T follicular helper cell (primary cell): Measurements from ENCODE around the gene FAM117B.
"Not testable (repeated sequence)": the region's sequence is repeated elsewhere in the genome, so short reads cannot be mapped to it uniquely, and the experiment has no call there.

ENCODE experiments used
- DNase-seq: peaks from one replicate; pipeline ENCODE4 v3.0.0-alpha.2; 2020; ENCODE audit warnings: low read depth

The FAM117B gene

GRCh38 chr2:202638721-202639120 is 4.0 kb downstream of the FAM117B start:
- no peak for DNase-seq

- DNase-seq = no peak
These were observed 4.5 kb downstream of the FAM117B start for GRCh38 chr2:202639231-202639630.

- DNase-seq = no peak
These were observed 7.8 kb downstream of the FAM117B start for GRCh38 chr2:202642567-202642966.

- DNase-seq = no peak
These were observed 8.5 kb downstream of the FAM117B start for GRCh38 chr2:202643012-202643858.

- no peak for DNase-seq
These were observed 17.4 kb downstream of the FAM117B start for GRCh38 chr2:202652119-202652518.

- no peak for DNase-seq
These were observed 19.1 kb downstream of the FAM117B start for GRCh38 chr2:202653890-202654289.

- DNase-seq = no peak
These were observed 23.1 kb downstream of the FAM117B start for GRCh38 chr2:202657876-202658275.

- no peak for DNase-seq
These were observed 26.0 kb downstream of the FAM117B start for GRCh38 chr2:202660796-202661195.

- DNase-seq = no peak
These were observed 35.1 kb downstream of the FAM117B start for GRCh38 chr2:202669841-202670240.

GRCh38 chr2:202671317-202672035 is 36.7 kb downstream of the FAM117B start:
- no peak for DNase-seq

GRCh38 chr2:202675097-202675496 is 40.3 kb downstream of the FAM117B start:
- not testable (repeated sequence) for DNase-seq

- DNase-seq = no peak
These were observed 45.2 kb downstream of the FAM117B start for GRCh38 chr2:202679980-202680379.

GRCh38 chr2:202680512-202680911 is 45.7 kb downstream of the FAM117B start:
- DNase-seq = no peak

GRCh38 chr2:202681688-202682205 is 47.0 kb downstream of the FAM117B start:
- DNase-seq = no peak

- DNase-seq = no peak
These were observed 47.5 kb downstream of the FAM117B start for GRCh38 chr2:202682274-202682673.

GRCh38 chr2:202687276-202687675 is 52.5 kb downstream of the FAM117B start:
- DNase-seq = no peak

GRCh38 chr2:202689459-202689858 is 54.7 kb downstream of the FAM117B start:
- no peak for DNase-seq

- no peak for DNase-seq
These were observed 55.1 kb downstream of the FAM117B start for GRCh38 chr2:202689898-202690297.

GRCh38 chr2:202690321-202690900 is 55.6 kb downstream of the FAM117B start:
- DNase-seq = no peak

- no peak for DNase-seq
These were observed 58.7 kb downstream of the FAM117B start for GRCh38 chr2:202693503-202693902.

GRCh38 chr2:202695166-202695565 is 60.4 kb downstream of the FAM117B start:
- no peak for DNase-seq

GRCh38 chr2:202700075-202700901 is 65.5 kb downstream of the FAM117B start:
- DNase-seq = no peak
